Hepatocyte (in vitro differentiated cells): ENCODE data around the gene PPP3R1. TPM values are rescaled to one million over a fixed set of nuclear protein-coding genes. Genes with fewer than 3 reads are reported as not detected.

Source experiments
- DNase-seq: peaks from one replicate; pipeline ENCODE4 v3.0.0-alpha.2; 2016; ENCODE audit warnings: low spot score
- H2AFZ ChIP-seq: fragments of 200-600 bp; sonication (generic); 2 replicates; pipeline ENCODE4 v1.6.0; 2016; ENCODE audit warnings: antibody characterized with exemption, mild to moderate bottlenecking
- H3K27ac ChIP-seq: fragments of 200-600 bp; sonication (generic); 2 replicates; pipeline ENCODE4 v1.5.1; 2016; ENCODE audit warnings: mild to moderate bottlenecking
- H3K27me3 ChIP-seq: fragments of 200-600 bp; sonication (generic); 2 replicates; pipeline ENCODE4 v1.6.1; 2016
- H3K36me3 ChIP-seq: fragments of 200-600 bp; sonication (generic); replicated peaks from 2 replicates; pipeline ENCODE4 v1.5.1; 2016; ENCODE audit warnings: low read depth; ENCODE audit not compliant: insufficient read depth
- H3K4me1 ChIP-seq: fragments of 200-600 bp; sonication (generic); 2 replicates; pipeline ENCODE4 v1.5.1; 2016; ENCODE audit warnings: mild to moderate bottlenecking, moderate library complexity; ENCODE audit not compliant: insufficient read depth
- H3K4me2 ChIP-seq: fragments of 200-600 bp; sonication (generic); 2 replicates; pipeline ENCODE4 v1.6.0; 2016
- H3K4me3 ChIP-seq: fragments of 200-600 bp; sonication (generic); 2 replicates; pipeline ENCODE4 v1.5.1; 2016; ENCODE audit warnings: mild to moderate bottlenecking
- H3K79me2 ChIP-seq: fragments of 200-600 bp; sonication (generic); 2 replicates; pipeline ENCODE4 v1.6.0; 2017; ENCODE audit warnings: mild to moderate bottlenecking
- H3K9me2 ChIP-seq: fragments of 200-600 bp; sonication (generic); replicated peaks from 2 replicates; pipeline ENCODE4 v1.6.0; 2017; ENCODE audit warnings: mild to moderate bottlenecking; ENCODE audit not compliant: insufficient read depth
- H3K9me3 ChIP-seq: fragments of 200-600 bp; sonication (generic); 2 replicates; pipeline ENCODE4 v1.5.1; 2016; ENCODE audit warnings: low read depth, mild to moderate bottlenecking
- H4K20me1 ChIP-seq: fragments of 200-600 bp; sonication (generic); 2 replicates; pipeline ENCODE4 v1.6.0; 2016; ENCODE audit warnings: mild to moderate bottlenecking; ENCODE audit not compliant: insufficient read depth, poor library complexity, severe bottlenecking
- CTCF ChIP-seq: fragments of 200-600 bp; sonication (generic); IDR thresholded peaks from 2 replicates; pipeline ENCODE4 v1.5.1; 2016; ENCODE audit warnings: antibody characterized with exemption, mild to moderate bottlenecking; ENCODE audit not compliant: poor library complexity
- EZH2 ChIP-seq: fragments of 200-600 bp; sonication (generic); IDR thresholded peaks from 2 replicates; pipeline ENCODE4 v1.6.1; 2016; ENCODE audit warnings: antibody characterized with exemption, mild to moderate bottlenecking, borderline replicate concordance
- EZH2phosphoT487 ChIP-seq: fragments of 200-600 bp; sonication (generic); IDR thresholded peaks from one replicate; pipeline ENCODE4 v1.6.1; 2018; ENCODE audit warnings: antibody characterized with exemption, mild to moderate bottlenecking, low read depth, moderate library complexity; ENCODE audit not compliant: unreplicated experiment, severe bottlenecking
- WGBS: methylation state at CpG from one replicate; pipeline ENCODE4 v1.1.6; 2016; ENCODE audit warnings: low lambda C conversion rate; ENCODE audit errors: missing lambda C conversion rate; 5-methylcytosine and 5-hydroxymethylcytosine counted together
- polyA plus RNA-seq: library from polyadenylated mRNA; unstranded; fragments of >200 nt; fragmentation: Nextera tagmentation; extraction: Ambion mirVana; gene quantifications from 2 replicates; pipeline ENCODE4 v1.2.1, GENCODE V29; 2016
- total RNA-seq: library from RNA; depleted of rRNA; stranded (reverse); fragments of >200 nt; gene quantifications from 2 replicates; pipeline ENCODE4 v1.2.3, GENCODE V29; 2014

PPP3R1 gene
- total and polyA plus RNA-seq, 2 experiments from 2014 or later: 5.1 to 46.5 TPM

GRCh38 chr2:68258851-68259250 lies 6.5 kb upstream of the PPP3R1 start:
- H3K36me3 ChIP-seq: no peaks in the 10 kb centered on the region
- WGBS: 96% methylated on average over 2 of the region's 2 CpGs
- no peak overlapping the region for H3K27ac ChIP-seq
- H3K4me3 ChIP-seq: no peak overlapping the region
- H3K27me3 ChIP-seq: no peaks in the 10 kb centered on the region
- H3K79me2 ChIP-seq: peaks cover 13% of the 10 kb centered on the region
- H4K20me1 ChIP-seq: no peaks in the 10 kb centered on the region
- TF ChIP-seq EZH2: no peak
- no peak for TF ChIP-seq EZH2phosphoT487
- TF ChIP-seq CTCF: no peak
- peaks cover 6% of the 10 kb centered on the region for H3K4me1 ChIP-seq
- no peak overlapping the region for H3K4me2 ChIP-seq
- H3K9me3 ChIP-seq: no peaks in the 10 kb centered on the region
- H2AFZ ChIP-seq: no peak overlapping the region
- no peaks in the 10 kb centered on the region for H3K9me2 ChIP-seq
- no peak for DNase-seq

- Histone ChIP-seq H3K4me2 (no peak overlapping the region), H3K27me3 (no peaks in the 10 kb centered on the region), H3K9me3 (no peaks in the 10 kb centered on the region), H3K36me3 (no peaks in the 10 kb centered on the region), H3K4me3 (no peak overlapping the region), H2AFZ (no peak overlapping the region), H3K4me1 (peaks cover 6% of the 10 kb centered on the region), H3K79me2 (peaks cover 16% of the 10 kb centered on the region), H3K27ac (no peak overlapping the region), H3K9me2 (no peaks in the 10 kb centered on the region), H4K20me1 (no peaks in the 10 kb centered on the region)
- 91% methylated on average over 1 of the region's 1 CpG for WGBS
- DNase-seq: no peak
- TF ChIP-seq EZH2 (no peak), EZH2phosphoT487 (no peak), CTCF (no peak)
These were observed 3.7 kb upstream of the PPP3R1 start for GRCh38 chr2:68256093-68256450.

- H4K20me1 ChIP-seq: peaks cover 25% of the 10 kb centered on the region
- peak; percentile 52 for DNase-seq
- H3K9me3 ChIP-seq: no peaks in the 10 kb centered on the region
- peak overlapping the region; percentile 98 for H3K27ac ChIP-seq
- peaks cover 40% of the 10 kb centered on the region for H3K79me2 ChIP-seq
- H3K9me2 ChIP-seq: no peaks in the 10 kb centered on the region
- H3K27me3 ChIP-seq: no peaks in the 10 kb centered on the region
- WGBS: 2% methylated on average over 15 of the region's 15 CpGs
- peak overlapping the region; percentile 67 for H3K4me3 ChIP-seq
- TF ChIP-seq CTCF (no peak), EZH2 (no peak), EZH2phosphoT487 (no peak)
- H2AFZ ChIP-seq: peak overlapping the region; percentile 97
- H3K4me2 ChIP-seq: peak overlapping the region; percentile 89
- no peaks in the 10 kb centered on the region for H3K36me3 ChIP-seq
- peaks cover 26% of the 10 kb centered on the region for H3K4me1 ChIP-seq
These were observed 1.1 kb upstream of the PPP3R1 start for GRCh38 chr2:68253219-68254068.
